ENCODE measurements around the gene SYT5. TPM values are rescaled to one million over a fixed set of nuclear protein-coding genes. Genes with fewer than 3 reads are reported as not detected.
"Not testable (repeated sequence)": the region's sequence is repeated elsewhere in the genome, so short reads cannot be mapped to it uniquely, and the experiment has no call there.

Gene SYT5
- total RNA-seq, 1 experiment from 2014 or later: 4.5 TPM

- H3K27me3 ChIP-seq (ENCODE audit: insufficient read depth, low read length); H4K20me1 ChIP-seq (ENCODE audit: control insufficient read depth, insufficient read depth, insufficient read length); H3K9ac ChIP-seq (ENCODE audit: extremely low read depth, insufficient read length, low read length); H3K4ac ChIP-seq (ENCODE audit: low read depth, low read length); H2BK15ac ChIP-seq (ENCODE audit: low read depth, low read length); H3K4me3 Mint-ChIP-seq; H2BK20ac ChIP-seq (ENCODE audit: low read depth, low read length, poor library complexity, severe bottlenecking); H3K23me2 ChIP-seq (ENCODE audit: insufficient read length, low read depth, low read length, poor library complexity, severe bottlenecking); H3K79me1 ChIP-seq (ENCODE audit: insufficient read depth, low read depth, low read length, poor library complexity, severe bottlenecking); H4K8ac ChIP-seq (replicated peaks; ENCODE audit: insufficient read length, low read depth, low read length); H3K9me3 ChIP-seq (ENCODE audit: control insufficient read depth, low read depth, low read length); H2AFZ ChIP-seq (ENCODE audit: low read length); H3K4me2 ChIP-seq (ENCODE audit: insufficient read depth, insufficient read length, low read length); H3K23ac ChIP-seq (ENCODE audit: insufficient read length, low read depth, low read length); H3K18ac ChIP-seq (ENCODE audit: insufficient read length, low read depth, low read length); H2BK5ac ChIP-seq (ENCODE audit: insufficient read length, low read length); H2BK12ac ChIP-seq (ENCODE audit: insufficient read length, low read depth, low read length); H3K79me2 ChIP-seq (ENCODE audit: insufficient read depth, low read length); H4K5ac ChIP-seq (ENCODE audit: insufficient read length, low read depth, low read length); H3K9me3 Mint-ChIP-seq; DNase-seq; H3K56ac ChIP-seq (ENCODE audit: insufficient read length, low read depth, low read length); H2BK120ac ChIP-seq (ENCODE audit: low read depth, low read length, poor library complexity, severe bottlenecking); H3K27ac ChIP-seq (ENCODE audit: insufficient read length, low read depth, low read length); H3K36me3 Mint-ChIP-seq (ENCODE audit: insufficient read depth in 1 of 3, low read depth in 3 of 3); H3K27ac Mint-ChIP-seq; H3K14ac ChIP-seq (ENCODE audit: insufficient read depth, low read length); H3K4me1 Mint-ChIP-seq; H3T11ph ChIP-seq (ENCODE audit: low read length); H3K4me1 ChIP-seq (ENCODE audit: insufficient read depth, low read length); H4K91ac ChIP-seq (ENCODE audit: insufficient read length, low read depth, low read length); H2AK5ac ChIP-seq (ENCODE audit: insufficient read length, low read length): not testable (repeated sequence)
- WGBS (ENCODE audit: extremely low coverage, insufficient read length, low lambda C conversion rate): no CpG with 5 or more reads among the region's 10 CpGs
- TF ChIP-seq CTCF (conservative IDR thresholded peaks at IDR 0.05): peak; percentile 24; the same call in 1 of the 3 replicates
- peaks cover 43% of the 10 kb centered on the region for H3K27me3 Mint-ChIP-seq (ENCODE audit: low read depth)
Measured at GRCh38 chr19:55202199-55202598, 22.1 kb upstream of the SYT5 start.

Measured in H9 (cell line).